Neural cell (in vitro differentiated cells): ENCODE data around the gene TMEM143. TPM values are rescaled to one million over a fixed set of nuclear protein-coding genes. Genes with fewer than 3 reads are reported as not detected.

Source experiments
- H2AFZ ChIP-seq: fragments of 200-600, 300-800 bp; sonication (generic), shearing (Covaris generic); 2 replicates; pipeline ENCODE4 v1.6.0; 2014; ENCODE audit warnings: low read depth, mild to moderate bottlenecking, antibody characterized with exemption, low read length, moderate library complexity
- H3F3A ChIP-seq: fragments of 200-600 bp; shearing (Covaris generic); 2 replicates; pipeline ENCODE4 v1.6.1; 2016; ENCODE audit warnings: mild to moderate bottlenecking, moderate library complexity, mixed read lengths, antibody characterized with exemption, low read length; ENCODE audit not compliant: insufficient read depth, poor library complexity, severe bottlenecking
- H3K27ac ChIP-seq: fragments of 200-600, 300-800 bp; sonication (generic), shearing (Covaris generic); 2 replicates; pipeline ENCODE4 v1.5.1; 2014; ENCODE audit warnings: mild to moderate bottlenecking, low read length, moderate library complexity
- H3K27me3 ChIP-seq: fragments of 300-800, 200-600 bp; sonication (generic), shearing (Covaris generic); 2 replicates; pipeline ENCODE4 v1.6.0; 2014; ENCODE audit warnings: mild to moderate bottlenecking, low read depth, low read length, moderate library complexity; ENCODE audit not compliant: insufficient read depth
- H3K36me3 ChIP-seq: fragments of 300-800, 200-600 bp; sonication (generic), shearing (Covaris generic); 2 replicates; pipeline ENCODE4 v1.5.1; 2014; ENCODE audit warnings: mild to moderate bottlenecking, antibody characterized with exemption, low read length, moderate library complexity; ENCODE audit not compliant: insufficient read depth
- H3K4me2 ChIP-seq: fragments of 300-800, 200-600 bp; sonication (generic), shearing (Covaris generic); 2 replicates; pipeline ENCODE4 v1.6.0; 2014; ENCODE audit warnings: mild to moderate bottlenecking, low read length
- H3K4me3 ChIP-seq: fragments of 300-800, 200-600 bp; sonication (generic), shearing (Covaris generic); 2 replicates; pipeline ENCODE4 v1.5.1; 2014; ENCODE audit warnings: mild to moderate bottlenecking, low read length, moderate library complexity
- H3K79me2 ChIP-seq: fragments of 200-600 bp; shearing (Covaris generic); replicated peaks from 2 replicates; pipeline ENCODE4 v1.6.0; 2014; ENCODE audit warnings: mild to moderate bottlenecking, low read length, moderate library complexity; ENCODE audit not compliant: insufficient read depth
- H3K9ac ChIP-seq: fragments of 300-800, 200-600 bp; sonication (generic), shearing (Covaris generic); 2 replicates; pipeline ENCODE4 v1.6.1; 2016; ENCODE audit warnings: mild to moderate bottlenecking, low read length, mixed read lengths
- H3K9me2 ChIP-seq: fragments of 200-600 bp; shearing (Covaris generic); 2 replicates; pipeline ENCODE4 v1.6.1; 2016; ENCODE audit warnings: mild to moderate bottlenecking, low read length, mixed read lengths; ENCODE audit not compliant: insufficient read depth
- H3K9me3 ChIP-seq: fragments of 200-600, 300-800 bp; sonication (generic), shearing (Covaris generic); 2 replicates; pipeline ENCODE4 v1.6.1; 2016; ENCODE audit warnings: mild to moderate bottlenecking, mixed run types, low read length, moderate library complexity, mixed read lengths
- H4K20me1 ChIP-seq: fragments of 200-600 bp; shearing (Covaris generic); 2 replicates; pipeline ENCODE4 v1.6.1; 2016; ENCODE audit warnings: mild to moderate bottlenecking, mixed run types; ENCODE audit not compliant: insufficient read depth
- EZH2 ChIP-seq: fragments of 200-600, 300-800 bp; shearing (Covaris generic), sonication (generic); IDR thresholded peaks from 2 replicates; pipeline ENCODE4 v1.6.1; 2014; ENCODE audit warnings: antibody characterized with exemption, low read length, borderline replicate concordance, mild to moderate bottlenecking; ENCODE audit not compliant: insufficient read depth, poor library complexity, severe bottlenecking
- RAD21 ChIP-seq: fragments of 450-650 bp; conservative IDR thresholded peaks from 2 replicates; pipeline ENCODE4 v1.6.1; 2014; ENCODE audit warnings: antibody characterized with exemption, mild to moderate bottlenecking, moderate library complexity
- SMC3 ChIP-seq: fragments of 450-650 bp; conservative IDR thresholded peaks from 2 replicates; pipeline ENCODE4 v1.6.1; 2014; ENCODE audit warnings: antibody characterized with exemption, mild to moderate bottlenecking, moderate library complexity; ENCODE audit not compliant: poor library complexity
- polyA plus RNA-seq: library from polyadenylated mRNA; depleted of rRNA; stranded (reverse); fragments of >200 nt; gene quantifications from 2 replicates; pipeline ENCODE4 v1.2.3, GENCODE V29; 2014
- TF ChIP-seq, protein P1 (sequence below): fragments of 450-650 bp; IDR thresholded peaks from 2 replicates; pipeline ENCODE4 v1.5.1; 2014; ENCODE audit warnings: antibody characterized with exemption, mild to moderate bottlenecking, moderate library complexity; ENCODE audit not compliant: poor library complexity, severe bottlenecking
- TF ChIP-seq, protein P2 (sequence below): IDR thresholded peaks from 2 replicates; pipeline ENCODE4 v1.6.1; 2012; ENCODE audit warnings: borderline replicate concordance

Gene TMEM143
- polyA plus RNA-seq, 1 donor from 2014 or later, result 4.2 TPM

DNA sequence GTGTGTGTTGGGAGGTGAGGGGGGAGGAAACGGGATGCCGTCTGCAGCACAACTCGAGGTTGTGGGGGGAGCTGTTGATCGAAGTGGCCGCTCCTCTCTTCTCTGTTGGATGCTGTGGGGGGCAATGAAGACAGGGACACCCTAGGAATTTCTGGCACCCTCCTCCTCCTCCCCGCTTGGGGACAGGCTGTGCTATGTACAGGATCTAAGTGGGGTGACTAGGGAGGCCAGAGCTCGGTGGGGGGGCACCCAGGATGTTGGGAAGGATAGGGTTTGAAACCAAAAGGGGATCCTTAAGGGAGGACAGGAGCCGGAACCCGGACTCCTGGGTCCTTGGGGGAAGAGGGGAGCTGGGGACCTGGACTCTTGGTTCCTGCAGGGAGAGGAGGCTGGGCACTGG lies 31.8 kb upstream of the TMEM143 start:
- Histone ChIP-seq H3K36me3 (no peaks in the 10 kb centered on the region), H3K27me3 (peaks cover 24% of the 10 kb centered on the region), H3K9me2 (no peaks in the 10 kb centered on the region), H2AFZ (no peak overlapping the region), H3K9me3 (no peaks in the 10 kb centered on the region), H3K4me2 (peak overlapping the region; percentile 55), H4K20me1 (no peaks in the 10 kb centered on the region), H3K79me2 (peaks cover 15% of the 10 kb centered on the region), H3F3A (no peaks in the 10 kb centered on the region), H3K9ac (peak overlapping the region; percentile 95), H3K27ac (no peak overlapping the region), H3K4me3 (peak overlapping the region; percentile 94)
- TF ChIP-seq RAD21, result no peak

DNA sequence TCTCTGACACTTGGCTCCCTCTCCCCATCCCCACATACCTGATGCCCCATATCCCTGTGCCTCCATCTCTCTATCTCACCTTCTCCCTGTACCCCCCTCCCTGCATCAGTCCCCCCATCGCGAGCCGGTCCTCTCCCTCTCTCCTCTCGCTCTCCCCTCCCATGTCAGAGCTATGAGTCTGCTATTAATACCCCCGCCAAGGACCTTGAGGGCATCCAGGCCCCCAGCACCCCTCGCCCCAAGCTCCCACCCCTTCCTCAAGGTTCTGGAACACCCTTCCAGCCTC lies 31.4 kb upstream of the TMEM143 start:
- H4K20me1 ChIP-seq, result no peaks in the 10 kb centered on the region
- peak overlapping the region; percentile 55 for H3K4me2 ChIP-seq

More for the DNA sequence above, 31.4 kb upstream of the TMEM143 start:
- peaks cover 19% of the 10 kb centered on the region for H3K79me2 ChIP-seq
- peak overlapping the region; percentile 94 for H3K4me3 ChIP-seq
- peak overlapping the region; percentile 95 for H3K9ac ChIP-seq
- H3K27ac ChIP-seq, result no peak overlapping the region
- no peaks in the 10 kb centered on the region for H3K9me3 ChIP-seq
- TF ChIP-seq RAD21 (no peak), EZH2 (no peak), SMC3 (no peak)
- TF ChIP-seq, protein P1, sequence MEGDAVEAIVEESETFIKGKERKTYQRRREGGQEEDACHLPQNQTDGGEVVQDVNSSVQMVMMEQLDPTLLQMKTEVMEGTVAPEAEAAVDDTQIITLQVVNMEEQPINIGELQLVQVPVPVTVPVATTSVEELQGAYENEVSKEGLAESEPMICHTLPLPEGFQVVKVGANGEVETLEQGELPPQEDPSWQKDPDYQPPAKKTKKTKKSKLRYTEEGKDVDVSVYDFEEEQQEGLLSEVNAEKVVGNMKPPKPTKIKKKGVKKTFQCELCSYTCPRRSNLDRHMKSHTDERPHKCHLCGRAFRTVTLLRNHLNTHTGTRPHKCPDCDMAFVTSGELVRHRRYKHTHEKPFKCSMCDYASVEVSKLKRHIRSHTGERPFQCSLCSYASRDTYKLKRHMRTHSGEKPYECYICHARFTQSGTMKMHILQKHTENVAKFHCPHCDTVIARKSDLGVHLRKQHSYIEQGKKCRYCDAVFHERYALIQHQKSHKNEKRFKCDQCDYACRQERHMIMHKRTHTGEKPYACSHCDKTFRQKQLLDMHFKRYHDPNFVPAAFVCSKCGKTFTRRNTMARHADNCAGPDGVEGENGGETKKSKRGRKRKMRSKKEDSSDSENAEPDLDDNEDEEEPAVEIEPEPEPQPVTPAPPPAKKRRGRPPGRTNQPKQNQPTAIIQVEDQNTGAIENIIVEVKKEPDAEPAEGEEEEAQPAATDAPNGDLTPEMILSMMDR, result no peak
- TF ChIP-seq, protein P2, sequence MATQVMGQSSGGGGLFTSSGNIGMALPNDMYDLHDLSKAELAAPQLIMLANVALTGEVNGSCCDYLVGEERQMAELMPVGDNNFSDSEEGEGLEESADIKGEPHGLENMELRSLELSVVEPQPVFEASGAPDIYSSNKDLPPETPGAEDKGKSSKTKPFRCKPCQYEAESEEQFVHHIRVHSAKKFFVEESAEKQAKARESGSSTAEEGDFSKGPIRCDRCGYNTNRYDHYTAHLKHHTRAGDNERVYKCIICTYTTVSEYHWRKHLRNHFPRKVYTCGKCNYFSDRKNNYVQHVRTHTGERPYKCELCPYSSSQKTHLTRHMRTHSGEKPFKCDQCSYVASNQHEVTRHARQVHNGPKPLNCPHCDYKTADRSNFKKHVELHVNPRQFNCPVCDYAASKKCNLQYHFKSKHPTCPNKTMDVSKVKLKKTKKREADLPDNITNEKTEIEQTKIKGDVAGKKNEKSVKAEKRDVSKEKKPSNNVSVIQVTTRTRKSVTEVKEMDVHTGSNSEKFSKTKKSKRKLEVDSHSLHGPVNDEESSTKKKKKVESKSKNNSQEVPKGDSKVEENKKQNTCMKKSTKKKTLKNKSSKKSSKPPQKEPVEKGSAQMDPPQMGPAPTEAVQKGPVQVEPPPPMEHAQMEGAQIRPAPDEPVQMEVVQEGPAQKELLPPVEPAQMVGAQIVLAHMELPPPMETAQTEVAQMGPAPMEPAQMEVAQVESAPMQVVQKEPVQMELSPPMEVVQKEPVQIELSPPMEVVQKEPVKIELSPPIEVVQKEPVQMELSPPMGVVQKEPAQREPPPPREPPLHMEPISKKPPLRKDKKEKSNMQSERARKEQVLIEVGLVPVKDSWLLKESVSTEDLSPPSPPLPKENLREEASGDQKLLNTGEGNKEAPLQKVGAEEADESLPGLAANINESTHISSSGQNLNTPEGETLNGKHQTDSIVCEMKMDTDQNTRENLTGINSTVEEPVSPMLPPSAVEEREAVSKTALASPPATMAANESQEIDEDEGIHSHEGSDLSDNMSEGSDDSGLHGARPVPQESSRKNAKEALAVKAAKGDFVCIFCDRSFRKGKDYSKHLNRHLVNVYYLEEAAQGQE, result no peak
- H3K9me2 ChIP-seq, result no peaks in the 10 kb centered on the region
- H3K36me3 ChIP-seq, result no peaks in the 10 kb centered on the region
- no peaks in the 10 kb centered on the region for H3F3A ChIP-seq
- peaks cover 24% of the 10 kb centered on the region for H3K27me3 ChIP-seq
- H2AFZ ChIP-seq, result no peak overlapping the region
